ENCODE results near the gene CHD1L.

DNA sequence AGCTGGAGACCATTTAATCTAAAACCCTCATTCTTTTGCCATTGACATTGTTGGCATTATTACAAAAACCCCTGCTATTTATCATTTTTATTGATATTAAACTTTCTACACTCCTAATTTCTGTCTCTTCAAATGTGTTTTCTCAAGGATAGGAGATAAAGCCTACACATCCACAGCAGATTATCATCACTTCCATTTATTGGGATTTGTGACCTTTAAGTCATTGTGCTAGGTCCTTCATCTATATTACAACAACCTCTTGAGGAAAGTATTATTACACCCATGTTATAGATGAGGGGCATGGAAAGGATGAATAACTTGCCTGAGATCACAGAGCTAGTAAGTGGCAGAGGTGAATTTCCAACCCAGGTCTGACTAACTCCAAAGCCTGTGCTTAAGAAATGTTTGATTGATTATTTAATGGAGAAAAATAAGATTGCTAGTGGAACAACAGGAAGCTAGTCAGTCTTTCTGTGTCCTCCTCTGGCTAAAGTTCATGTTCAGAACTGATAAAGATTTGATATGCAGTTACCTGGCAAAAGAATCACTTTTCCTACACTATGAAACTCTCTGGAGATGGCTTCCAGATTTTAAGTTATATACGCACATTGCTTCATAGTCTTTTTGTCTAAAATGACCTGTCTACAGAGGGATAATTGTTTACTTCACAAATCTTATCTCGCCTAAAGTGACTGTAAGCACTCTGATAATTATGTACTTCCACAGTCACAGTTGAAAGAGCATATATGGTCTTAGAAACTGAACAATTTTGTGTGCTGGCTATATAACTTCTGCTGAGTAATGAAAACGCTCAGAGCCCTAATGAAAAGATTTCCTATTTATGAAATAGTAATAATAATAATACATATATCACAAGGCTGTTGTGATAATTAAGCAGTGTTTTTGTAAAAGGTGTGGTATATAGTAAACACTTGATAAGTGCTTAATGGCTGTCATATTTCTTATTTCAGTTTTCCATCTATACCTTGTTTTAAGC, 32.4 kb upstream of the CHD1L start:
- no peak for TF ChIP-seq RFX5 (IDR thresholded peaks at IDR 0.05; ENCODE audit: low read depth, low read length)
- TF ChIP-seq, protein P1, sequence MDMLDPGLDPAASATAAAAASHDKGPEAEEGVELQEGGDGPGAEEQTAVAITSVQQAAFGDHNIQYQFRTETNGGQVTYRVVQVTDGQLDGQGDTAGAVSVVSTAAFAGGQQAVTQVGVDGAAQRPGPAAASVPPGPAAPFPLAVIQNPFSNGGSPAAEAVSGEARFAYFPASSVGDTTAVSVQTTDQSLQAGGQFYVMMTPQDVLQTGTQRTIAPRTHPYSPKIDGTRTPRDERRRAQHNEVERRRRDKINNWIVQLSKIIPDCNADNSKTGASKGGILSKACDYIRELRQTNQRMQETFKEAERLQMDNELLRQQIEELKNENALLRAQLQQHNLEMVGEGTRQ (IDR thresholded peaks at IDR 0.05; ENCODE audit: low read depth, low read length) = no peak
- TF ChIP-seq, protein P2, sequence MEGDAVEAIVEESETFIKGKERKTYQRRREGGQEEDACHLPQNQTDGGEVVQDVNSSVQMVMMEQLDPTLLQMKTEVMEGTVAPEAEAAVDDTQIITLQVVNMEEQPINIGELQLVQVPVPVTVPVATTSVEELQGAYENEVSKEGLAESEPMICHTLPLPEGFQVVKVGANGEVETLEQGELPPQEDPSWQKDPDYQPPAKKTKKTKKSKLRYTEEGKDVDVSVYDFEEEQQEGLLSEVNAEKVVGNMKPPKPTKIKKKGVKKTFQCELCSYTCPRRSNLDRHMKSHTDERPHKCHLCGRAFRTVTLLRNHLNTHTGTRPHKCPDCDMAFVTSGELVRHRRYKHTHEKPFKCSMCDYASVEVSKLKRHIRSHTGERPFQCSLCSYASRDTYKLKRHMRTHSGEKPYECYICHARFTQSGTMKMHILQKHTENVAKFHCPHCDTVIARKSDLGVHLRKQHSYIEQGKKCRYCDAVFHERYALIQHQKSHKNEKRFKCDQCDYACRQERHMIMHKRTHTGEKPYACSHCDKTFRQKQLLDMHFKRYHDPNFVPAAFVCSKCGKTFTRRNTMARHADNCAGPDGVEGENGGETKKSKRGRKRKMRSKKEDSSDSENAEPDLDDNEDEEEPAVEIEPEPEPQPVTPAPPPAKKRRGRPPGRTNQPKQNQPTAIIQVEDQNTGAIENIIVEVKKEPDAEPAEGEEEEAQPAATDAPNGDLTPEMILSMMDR (conservative IDR thresholded peaks at IDR 0.05; ENCODE audit: low read depth, low read length) = no peak
- TF ChIP-seq NFE2L2 (IDR thresholded peaks at IDR 0.05; ENCODE audit: low read depth, low read length) = no peak
- no peak for TF ChIP-seq POLR2A (IDR thresholded peaks at IDR 0.05; ENCODE audit: low read depth, low read length)
- no peak for TF ChIP-seq MXI1 (IDR thresholded peaks at IDR 0.05; ENCODE audit: borderline replicate concordance, low read depth, low read length)
- TF ChIP-seq MAZ (IDR thresholded peaks at IDR 0.05; ENCODE audit: borderline replicate concordance, low read depth, low read length) = no peak
- peak; percentile 45 for TF ChIP-seq MAFK (IDR thresholded peaks at IDR 0.05; ENCODE audit: low read depth, low read length)
- TF ChIP-seq, protein P3, sequence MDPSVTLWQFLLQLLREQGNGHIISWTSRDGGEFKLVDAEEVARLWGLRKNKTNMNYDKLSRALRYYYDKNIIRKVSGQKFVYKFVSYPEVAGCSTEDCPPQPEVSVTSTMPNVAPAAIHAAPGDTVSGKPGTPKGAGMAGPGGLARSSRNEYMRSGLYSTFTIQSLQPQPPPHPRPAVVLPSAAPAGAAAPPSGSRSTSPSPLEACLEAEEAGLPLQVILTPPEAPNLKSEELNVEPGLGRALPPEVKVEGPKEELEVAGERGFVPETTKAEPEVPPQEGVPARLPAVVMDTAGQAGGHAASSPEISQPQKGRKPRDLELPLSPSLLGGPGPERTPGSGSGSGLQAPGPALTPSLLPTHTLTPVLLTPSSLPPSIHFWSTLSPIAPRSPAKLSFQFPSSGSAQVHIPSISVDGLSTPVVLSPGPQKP (IDR thresholded peaks at IDR 0.05; ENCODE audit: borderline replicate concordance, low read depth, low read length) = no peak

Measured in IMR-90 (cell line).